ENCODE data around the gene ZNF32. TPM values are rescaled to one million over a fixed set of nuclear protein-coding genes. Genes with fewer than 3 reads are reported as not detected.

Gene ZNF32
- total RNA-seq, 4 donors from 2014 or later = 29.7 to 48.1 (median 35.3) TPM

DNA sequence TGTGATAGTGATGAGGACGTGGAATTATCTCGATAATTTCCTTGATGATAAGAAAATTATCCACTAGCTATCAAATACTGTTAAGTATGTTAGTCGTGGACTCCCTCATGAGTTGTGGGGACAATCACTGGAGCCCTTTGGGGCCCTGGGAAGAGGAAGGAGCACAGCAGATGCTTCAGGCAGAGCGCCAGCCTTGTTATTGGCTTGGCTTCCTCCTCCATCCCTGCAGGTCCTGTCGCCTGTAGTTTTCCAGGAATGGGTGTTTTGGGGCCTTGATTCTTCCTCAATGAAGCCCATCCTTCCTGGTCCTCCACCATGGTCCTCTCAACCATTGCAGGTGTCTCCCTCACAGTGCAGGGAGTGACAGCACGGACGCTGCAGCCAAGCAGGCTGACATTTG lies 32.5 kb upstream of the ZNF32 start:
- ATAC-seq (ENCODE audit: low FRiP score) (no peak), DNase-seq (ENCODE audit: low spot score) (no peak)
- TF ChIP-seq, protein P1, sequence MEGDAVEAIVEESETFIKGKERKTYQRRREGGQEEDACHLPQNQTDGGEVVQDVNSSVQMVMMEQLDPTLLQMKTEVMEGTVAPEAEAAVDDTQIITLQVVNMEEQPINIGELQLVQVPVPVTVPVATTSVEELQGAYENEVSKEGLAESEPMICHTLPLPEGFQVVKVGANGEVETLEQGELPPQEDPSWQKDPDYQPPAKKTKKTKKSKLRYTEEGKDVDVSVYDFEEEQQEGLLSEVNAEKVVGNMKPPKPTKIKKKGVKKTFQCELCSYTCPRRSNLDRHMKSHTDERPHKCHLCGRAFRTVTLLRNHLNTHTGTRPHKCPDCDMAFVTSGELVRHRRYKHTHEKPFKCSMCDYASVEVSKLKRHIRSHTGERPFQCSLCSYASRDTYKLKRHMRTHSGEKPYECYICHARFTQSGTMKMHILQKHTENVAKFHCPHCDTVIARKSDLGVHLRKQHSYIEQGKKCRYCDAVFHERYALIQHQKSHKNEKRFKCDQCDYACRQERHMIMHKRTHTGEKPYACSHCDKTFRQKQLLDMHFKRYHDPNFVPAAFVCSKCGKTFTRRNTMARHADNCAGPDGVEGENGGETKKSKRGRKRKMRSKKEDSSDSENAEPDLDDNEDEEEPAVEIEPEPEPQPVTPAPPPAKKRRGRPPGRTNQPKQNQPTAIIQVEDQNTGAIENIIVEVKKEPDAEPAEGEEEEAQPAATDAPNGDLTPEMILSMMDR (IDR thresholded peaks at IDR 0.05) = no peak

DNA sequence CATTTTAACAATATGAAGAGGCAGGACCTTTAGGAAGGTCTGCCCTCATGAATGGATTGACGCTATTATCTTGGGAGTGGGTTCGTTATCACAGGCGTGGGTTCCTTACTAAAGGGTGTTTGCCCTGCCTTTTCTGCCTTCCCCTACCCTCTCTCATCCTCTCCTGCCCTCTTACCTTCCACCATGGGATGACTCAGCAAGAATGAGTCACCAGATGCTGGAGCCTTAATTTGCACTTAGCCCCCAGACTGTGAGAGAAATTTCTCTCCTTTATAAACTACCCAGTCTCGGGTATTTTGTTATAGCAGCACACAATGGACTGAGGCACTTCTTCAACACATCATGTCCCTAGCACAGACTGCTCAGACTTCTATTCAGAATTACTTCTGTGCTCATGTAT lies 31.4 kb upstream of the ZNF32 start:
- no peak for DNase-seq (ENCODE audit: low spot score)
- ATAC-seq (ENCODE audit: low FRiP score) = peak; percentile 49
- TF ChIP-seq, protein P1 (IDR thresholded peaks at IDR 0.05) = no peak

DNA sequence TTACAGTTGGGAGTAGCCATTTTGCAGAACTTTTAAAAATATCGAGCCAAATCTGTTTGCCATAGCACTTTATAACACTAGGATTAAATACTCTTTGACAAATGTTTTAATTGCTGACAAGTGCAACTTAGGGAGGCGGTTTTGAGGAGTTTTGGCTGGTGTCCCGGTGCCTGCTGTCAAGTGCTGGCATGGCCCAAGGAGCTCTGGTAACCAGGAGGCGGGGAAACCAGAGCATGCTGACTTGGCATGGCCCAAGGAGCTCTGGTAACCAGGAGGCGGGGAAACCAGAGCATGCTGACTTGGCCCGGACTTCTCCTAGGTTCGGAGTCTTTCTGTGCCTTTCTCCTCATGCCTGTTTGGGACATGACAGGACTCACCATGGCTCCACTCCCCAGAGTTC lies 30.8 kb upstream of the ZNF32 start:
- ATAC-seq (ENCODE audit: low FRiP score) = peak; percentile 77

DNA sequence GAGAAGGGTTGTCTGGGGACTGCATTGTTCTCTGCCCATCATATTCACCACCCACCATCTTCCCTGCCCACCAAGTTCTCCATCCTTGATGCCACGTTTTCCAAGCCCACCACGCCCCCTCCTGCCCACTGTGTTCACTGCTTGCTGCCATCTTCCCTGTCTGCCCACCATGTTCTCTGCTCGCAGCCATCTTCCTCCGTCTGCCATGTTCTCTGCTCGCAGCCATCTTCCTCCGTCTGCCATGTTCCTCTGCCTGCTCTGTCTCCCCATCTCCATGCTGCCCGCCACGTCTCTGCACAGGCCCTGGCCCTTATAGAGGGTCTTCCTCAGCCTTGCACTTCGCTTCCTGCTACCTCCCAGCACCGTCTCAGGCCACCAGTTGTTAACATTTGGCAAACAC lies 30.0 kb upstream of the ZNF32 start:
- TF ChIP-seq, protein P1 (IDR thresholded peaks at IDR 0.05) = no peak
- ATAC-seq (ENCODE audit: low FRiP score) (no peak), DNase-seq (ENCODE audit: low spot score) (no peak)

More for the DNA sequence above, 30.8 kb upstream of the ZNF32 start:
- TF ChIP-seq, protein P1 (IDR thresholded peaks at IDR 0.05) = no peak
- no peak for DNase-seq (ENCODE audit: low spot score)

DNA sequence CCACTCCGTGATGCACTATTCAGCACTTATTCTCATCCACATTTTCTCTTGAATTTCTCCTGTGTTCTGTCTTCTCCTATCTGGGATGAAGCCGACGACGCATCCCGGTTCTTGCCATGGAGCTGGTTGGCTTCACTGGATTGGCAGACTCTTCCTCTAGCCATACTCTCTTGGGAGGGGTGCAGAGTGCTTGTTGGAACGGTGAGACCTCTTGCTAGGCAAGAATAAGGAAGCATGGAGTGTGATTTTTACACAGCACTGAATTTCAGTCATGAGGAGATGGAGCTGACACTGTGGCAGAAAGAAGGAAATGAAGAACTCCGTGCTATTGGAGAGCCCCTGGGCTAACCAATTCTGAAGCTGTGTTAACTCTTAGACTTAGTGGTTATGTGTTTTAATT lies 28.2 kb upstream of the ZNF32 start:
- no peak for ATAC-seq (ENCODE audit: low FRiP score)
- no peak for DNase-seq (ENCODE audit: low spot score)
- TF ChIP-seq, protein P1 (IDR thresholded peaks at IDR 0.05) = no peak

DNA sequence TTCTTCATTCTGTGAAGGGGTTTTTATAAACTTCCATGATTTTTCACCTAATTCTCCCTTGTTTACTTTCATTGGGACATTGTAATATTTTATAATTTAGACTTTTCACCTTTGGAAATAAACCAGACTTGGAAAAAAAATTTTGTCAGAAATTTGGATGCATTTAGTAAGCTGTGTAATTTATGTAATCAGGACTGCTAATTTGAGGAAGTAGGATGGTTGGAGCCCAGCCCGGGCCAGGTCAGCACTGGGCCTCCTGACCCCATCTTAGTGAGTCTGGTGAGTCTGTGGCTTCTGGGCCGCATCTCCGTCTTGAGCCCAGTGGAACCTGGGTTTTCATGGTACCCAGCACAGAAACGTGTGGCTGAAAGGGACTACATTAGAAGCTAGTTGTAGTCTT lies 27.6 kb upstream of the ZNF32 start:
- ATAC-seq (ENCODE audit: low FRiP score) (no peak), DNase-seq (ENCODE audit: low spot score) (no peak)
- TF ChIP-seq, protein P1 (IDR thresholded peaks at IDR 0.05) = no peak

DNA sequence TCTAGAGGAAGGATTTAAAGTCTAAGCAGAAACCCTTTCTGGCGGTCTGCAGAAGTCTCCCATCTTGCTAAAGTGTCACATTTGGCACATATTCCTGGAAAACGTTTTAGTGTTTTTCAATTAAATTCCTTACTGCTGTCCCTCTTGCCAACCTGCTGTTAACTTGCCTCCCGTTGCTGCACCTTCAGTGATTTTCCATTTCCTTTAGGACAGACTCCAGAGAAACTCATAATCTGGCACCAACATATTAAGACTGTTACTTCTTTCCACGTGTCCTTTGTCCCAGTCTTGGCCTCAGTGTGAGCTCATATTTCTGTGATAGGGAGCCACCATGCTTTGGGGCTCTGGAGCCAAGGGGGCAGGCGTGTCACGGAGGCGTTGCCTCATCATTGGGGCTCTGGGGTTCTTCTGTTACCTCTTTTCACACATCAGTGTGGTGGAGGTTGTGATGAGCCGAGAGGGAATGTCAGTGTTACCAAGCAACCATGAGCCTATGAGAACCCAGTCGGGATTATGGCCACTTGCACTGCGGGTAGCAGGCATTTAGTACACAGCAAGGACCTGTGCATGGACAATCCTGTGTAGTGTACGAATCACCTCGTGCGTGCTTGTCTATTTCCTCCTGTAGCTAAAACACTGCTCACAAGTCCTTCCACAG lies 26.0 kb upstream of the ZNF32 start:
- DNase-seq (ENCODE audit: low spot score) (no peak), ATAC-seq (ENCODE audit: low FRiP score) (no peak)
- TF ChIP-seq, protein P1 (IDR thresholded peaks at IDR 0.05) = no peak
